BLaER1 (cell line): ENCODE data around the gene C12orf42.

Experiments
- H3K27ac ChIP-seq: shearing (Covaris generic); formaldehyde crosslinking; 2 replicates; pipeline ENCODE4 v1.8.1; 2022
- H3K27me3 ChIP-seq: shearing (Covaris generic); formaldehyde crosslinking; 2 replicates; pipeline ENCODE4 v1.8.1; 2022
- H3K36me3 ChIP-seq: shearing (Covaris generic); formaldehyde crosslinking; 2 replicates; pipeline ENCODE4 v1.8.1; 2022
- H3K4me1 ChIP-seq: shearing (Covaris generic); formaldehyde crosslinking; 2 replicates; pipeline ENCODE4 v1.8.1; 2022
- H3K4me2 ChIP-seq: shearing (Covaris generic); formaldehyde crosslinking; 2 replicates; pipeline ENCODE4 v1.8.1; 2022
- H3K4me3 ChIP-seq: shearing (Covaris generic); formaldehyde crosslinking; 2 replicates; pipeline ENCODE4 v1.8.1; 2022
- H3K9ac ChIP-seq: shearing (Covaris generic); formaldehyde crosslinking; 2 replicates; pipeline ENCODE4 v1.8.1; 2022
- H3K9me3 ChIP-seq: shearing (Covaris generic); formaldehyde crosslinking; 2 replicates; pipeline ENCODE4 v1.8.1; 2022
- H4K20me1 ChIP-seq: shearing (Covaris generic); formaldehyde crosslinking; 2 replicates; pipeline ENCODE4 v1.8.1; 2022
- Cebpa-rat ChIP-seq: shearing (Covaris generic); IDR thresholded peaks from 2 replicates; pipeline ENCODE4 v1.8.1; 2022

Gene C12orf42

GRCh38 chr12:103495469-103496456 is at the start of gene C12orf42:
TSS of gene C12orf42 (minus strand) at chr12:103495968. CDS start at chr12:103478426, 17,542 bp downstream.
- H3K27ac ChIP-seq: no peak within 1 kb of the TSS
- no peak within 1 kb of the TSS for H3K4me2 ChIP-seq
- H4K20me1 ChIP-seq: no peaks in the 10 kb centered on the region
- no peak for TF ChIP-seq Cebpa-rat
- peaks cover 8% of the 10 kb centered on the region for H3K9me3 ChIP-seq
- no peak within 1 kb of the TSS for H3K9ac ChIP-seq
- no peaks in the 10 kb centered on the region for H3K36me3 ChIP-seq
- no peaks in the 10 kb centered on the region for H3K4me1 ChIP-seq
- no peaks in the 10 kb centered on the region for H3K27me3 ChIP-seq
- H3K4me3 ChIP-seq: no peak within 1 kb of the TSS

- H3K9ac ChIP-seq: no peak overlapping the region
- no peaks in the 10 kb centered on the region for H3K27me3 ChIP-seq
- no peaks in the 10 kb centered on the region for H3K9me3 ChIP-seq
- no peak overlapping the region for H3K4me3 ChIP-seq
- TF ChIP-seq Cebpa-rat: no peak
- no peak overlapping the region for H3K4me2 ChIP-seq
- H4K20me1 ChIP-seq: no peaks in the 10 kb centered on the region
- H3K36me3 ChIP-seq: no peaks in the 10 kb centered on the region
- H3K4me1 ChIP-seq: peaks cover 13% of the 10 kb centered on the region; the same call in 1 of the 2 replicates
- H3K27ac ChIP-seq: no peak overlapping the region
Observed at GRCh38 chr12:103542078-103542477, 46.3 kb upstream of the C12orf42 start.

- H3K27ac ChIP-seq: no peak overlapping the region
- H3K9ac ChIP-seq: no peak overlapping the region
- TF ChIP-seq Cebpa-rat: no peak
- no peaks in the 10 kb centered on the region for H3K27me3 ChIP-seq
- H4K20me1 ChIP-seq: no peaks in the 10 kb centered on the region
- no peaks in the 10 kb centered on the region for H3K9me3 ChIP-seq
- peak overlapping the region; percentile 50 for H3K4me2 ChIP-seq
- no peaks in the 10 kb centered on the region for H3K36me3 ChIP-seq
- no peak overlapping the region for H3K4me3 ChIP-seq
- peaks cover 13% of the 10 kb centered on the region; the same call in 1 of the 2 replicates for H3K4me1 ChIP-seq
Observed at GRCh38 chr12:103540319-103540718, 44.6 kb upstream of the C12orf42 start.

GRCh38 chr12:103538397-103538796 is 42.6 kb upstream of the C12orf42 start:
- H3K4me3 ChIP-seq: no peak overlapping the region
- no peak overlapping the region for H3K9ac ChIP-seq
- no peak for TF ChIP-seq Cebpa-rat
- no peaks in the 10 kb centered on the region for H3K9me3 ChIP-seq
- H3K4me1 ChIP-seq: peaks cover 13% of the 10 kb centered on the region; the same call in 1 of the 2 replicates
- H3K36me3 ChIP-seq: no peaks in the 10 kb centered on the region
- H4K20me1 ChIP-seq: no peaks in the 10 kb centered on the region
- H3K27ac ChIP-seq: no peak overlapping the region
- no peak overlapping the region for H3K4me2 ChIP-seq
- H3K27me3 ChIP-seq: no peaks in the 10 kb centered on the region

DNA sequence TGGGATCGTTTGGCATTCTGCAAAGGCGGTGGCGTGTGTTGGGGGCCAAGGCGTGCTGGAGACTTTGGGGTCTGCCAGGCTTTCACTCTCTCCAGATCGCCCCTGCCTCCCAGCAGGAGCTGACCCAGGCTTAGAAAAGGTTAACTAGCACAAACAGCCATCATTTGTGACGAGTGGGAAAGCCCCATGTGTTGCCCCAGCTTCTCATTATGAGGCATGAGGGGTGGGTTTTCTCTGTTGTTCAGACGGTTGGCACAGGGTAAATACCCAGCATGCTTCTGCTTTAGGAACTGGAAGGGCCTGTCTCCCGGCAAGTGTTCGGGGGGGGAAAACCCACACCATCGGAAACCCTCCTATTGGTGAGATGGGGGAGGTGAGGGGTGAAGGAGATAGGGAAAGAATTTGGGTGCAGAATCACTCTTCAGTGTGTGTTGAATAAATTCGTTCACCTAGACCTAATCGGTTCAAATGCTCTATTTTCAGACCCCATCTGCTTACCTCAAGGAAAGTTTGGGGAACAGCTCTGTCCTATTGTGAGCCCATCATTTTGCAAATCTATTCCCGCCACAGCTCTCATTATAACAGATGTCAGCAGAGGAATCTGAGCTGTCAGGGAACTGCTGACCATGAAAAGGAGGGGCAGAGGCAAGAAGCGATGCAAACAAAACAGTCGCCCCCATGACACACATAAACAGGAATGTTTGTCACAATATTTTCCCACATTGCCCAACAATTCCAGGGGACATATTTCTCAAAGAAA is 34.7 kb upstream of the C12orf42 start:
- Histone ChIP-seq H3K4me1 (no peaks in the 10 kb centered on the region), H3K36me3 (no peaks in the 10 kb centered on the region), H3K9ac (no peak overlapping the region), H3K4me2 (no peak overlapping the region), H3K27ac (no peak overlapping the region), H3K9me3 (0 out of 2 replicates have a peak, but pooled peaks cover 4% of the 10 kb centered on the region), H4K20me1 (no peaks in the 10 kb centered on the region), H3K27me3 (no peaks in the 10 kb centered on the region), H3K4me3 (no peak overlapping the region)
- TF ChIP-seq Cebpa-rat: no peak

DNA sequence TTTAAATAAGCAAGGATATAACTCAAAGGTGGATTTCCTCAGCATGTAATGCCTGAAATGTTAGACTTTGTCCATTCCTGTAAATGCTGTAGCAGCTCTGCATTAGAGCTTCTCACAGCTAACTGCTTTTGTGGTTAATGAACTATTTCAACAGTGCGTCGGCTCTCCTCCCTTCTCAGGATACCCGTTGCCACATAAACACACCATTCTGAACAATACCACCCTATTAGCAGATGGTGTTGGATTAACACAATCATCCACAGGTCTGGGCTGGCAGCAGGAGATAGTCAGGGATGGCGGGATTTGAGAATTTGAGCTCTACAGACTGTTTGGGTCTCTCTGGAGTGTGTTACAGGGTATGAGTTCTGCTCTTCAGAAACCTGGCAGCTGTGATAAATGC is 33.5 kb upstream of the C12orf42 start:
- Histone ChIP-seq H3K27me3 (no peaks in the 10 kb centered on the region), H4K20me1 (no peaks in the 10 kb centered on the region), H3K4me1 (no peaks in the 10 kb centered on the region), H3K27ac (no peak overlapping the region), H3K36me3 (no peaks in the 10 kb centered on the region), H3K4me3 (no peak overlapping the region), H3K9me3 (0 out of 2 replicates have a peak, but pooled peaks cover 4% of the 10 kb centered on the region), H3K9ac (no peak overlapping the region), H3K4me2 (no peak overlapping the region)
- no peak for TF ChIP-seq Cebpa-rat

DNA sequence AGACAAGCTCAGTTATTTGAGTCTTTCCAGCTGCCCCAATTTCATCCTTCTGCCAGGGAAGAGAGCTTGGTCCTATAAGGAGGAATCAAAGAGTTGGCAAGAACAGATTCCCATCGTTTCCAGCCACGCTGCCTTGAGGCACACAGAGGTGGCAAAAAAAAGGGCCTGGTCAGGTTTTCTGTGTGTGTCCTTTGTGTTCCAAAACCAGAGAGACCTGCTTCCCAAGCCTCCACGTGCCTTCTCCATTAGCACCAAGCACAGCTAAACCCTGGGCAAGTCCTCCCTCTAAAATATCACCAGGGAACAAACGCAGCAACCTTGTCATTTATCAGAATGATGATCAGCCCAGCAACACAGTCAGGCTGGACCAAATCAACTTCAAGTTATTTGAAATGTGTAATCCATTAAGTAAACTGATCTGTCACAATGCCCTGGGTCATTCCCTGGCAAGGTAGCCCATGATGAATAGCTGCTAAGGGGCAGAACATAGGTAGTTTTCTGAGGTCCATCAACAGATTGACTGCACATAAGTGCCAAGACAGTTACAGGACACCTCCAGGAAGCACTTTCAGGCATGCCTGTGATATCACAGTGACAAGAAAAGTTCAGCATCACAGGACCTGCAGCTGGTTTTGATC is 28.6 kb upstream of the C12orf42 start:
- no peak for TF ChIP-seq Cebpa-rat
- no peak overlapping the region for H3K4me2 ChIP-seq
- no peak overlapping the region for H3K4me3 ChIP-seq
- no peaks in the 10 kb centered on the region for H3K36me3 ChIP-seq
- no peak overlapping the region for H3K27ac ChIP-seq
- no peaks in the 10 kb centered on the region for H4K20me1 ChIP-seq
- H3K9me3 ChIP-seq: 0 out of 2 replicates have a peak, but pooled peaks cover 4% of the 10 kb centered on the region
- no peaks in the 10 kb centered on the region for H3K27me3 ChIP-seq
- no peak overlapping the region for H3K9ac ChIP-seq
- H3K4me1 ChIP-seq: no peaks in the 10 kb centered on the region

DNA sequence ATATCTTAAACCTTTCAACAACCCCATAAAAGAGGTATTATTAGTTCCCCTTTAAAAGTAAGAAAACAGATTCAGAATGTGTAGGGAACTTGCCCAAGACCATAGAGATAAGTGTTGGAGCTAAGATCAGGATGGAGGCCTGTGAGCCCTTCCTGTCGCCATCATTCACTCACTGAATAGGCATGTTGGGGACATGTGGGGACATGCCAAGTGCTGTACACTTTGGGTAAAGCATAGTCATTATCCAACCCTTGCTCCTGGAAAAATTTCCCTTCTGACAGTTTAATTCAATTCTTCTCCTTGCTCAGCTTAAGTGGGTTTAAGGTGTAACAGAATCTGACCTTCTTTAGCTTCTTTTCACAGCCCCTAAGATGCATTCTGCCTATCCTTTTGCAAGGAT is 28.0 kb upstream of the C12orf42 start:
- no peak for TF ChIP-seq Cebpa-rat
- Histone ChIP-seq H3K4me2 (no peak overlapping the region), H3K9ac (no peak overlapping the region), H3K4me3 (no peak overlapping the region), H3K27me3 (no peaks in the 10 kb centered on the region), H3K27ac (no peak overlapping the region), H3K36me3 (no peaks in the 10 kb centered on the region), H4K20me1 (no peaks in the 10 kb centered on the region), H3K4me1 (no peaks in the 10 kb centered on the region), H3K9me3 (0 out of 2 replicates have a peak, but pooled peaks cover 4% of the 10 kb centered on the region)

GRCh38 chr12:103520686-103521215 is 25.0 kb upstream of the C12orf42 start:
- Histone ChIP-seq H3K9ac (no peak overlapping the region), H3K27me3 (no peaks in the 10 kb centered on the region), H3K4me1 (no peaks in the 10 kb centered on the region), H3K36me3 (no peaks in the 10 kb centered on the region), H4K20me1 (no peaks in the 10 kb centered on the region), H3K4me2 (no peak overlapping the region), H3K9me3 (peaks cover 4% of the 10 kb centered on the region; the same call in 1 of the 2 replicates), H3K27ac (no peak overlapping the region), H3K4me3 (no peak overlapping the region)
- TF ChIP-seq Cebpa-rat: no peak
